ENCODE data around the gene ZKSCAN8. TPM values are rescaled to one million over a fixed set of nuclear protein-coding genes. Genes with fewer than 3 reads are reported as not detected.

ZKSCAN8 gene
- total RNA-seq, 1 donor from 2014 or later = 25.1 TPM

- Mint-ChIP-seq H3K27ac (ENCODE audit: unreplicated experiment) (no peak overlapping the region), H3K4me3 (ENCODE audit: unreplicated experiment) (no peak overlapping the region), H3K27me3 (ENCODE audit: low read depth, unreplicated experiment) (no peaks in the 10 kb centered on the region), H3K9me3 (ENCODE audit: unreplicated experiment) (peaks cover 6% of the 10 kb centered on the region), H3K4me1 (ENCODE audit: low read depth, unreplicated experiment) (peaks cover 4% of the 10 kb centered on the region), H3K36me3 (ENCODE audit: low read depth, unreplicated experiment) (peaks cover 23% of the 10 kb centered on the region)
- Histone ChIP-seq H4K20me1 (ENCODE audit: insufficient read depth, low read length) (no peaks in the 10 kb centered on the region), H3K79me2 (ENCODE audit: insufficient read depth, low read length) (no peaks in the 10 kb centered on the region), H3K9ac (ENCODE audit: low read length) (no peak overlapping the region), H3K27me3 (ENCODE audit: insufficient read depth, low read length) (no peaks in the 10 kb centered on the region), H3K27ac (ENCODE audit: low read depth, low read length) (no peak overlapping the region), H2AFZ (ENCODE audit: low read depth, low read length) (no peak overlapping the region), H3K4me3 (ENCODE audit: insufficient read depth, low read depth, low read length) (no peak overlapping the region), H3K4me2 (ENCODE audit: low read length) (no peak overlapping the region), H3K36me3 (ENCODE audit: insufficient read depth, low read length) (peaks cover 20% of the 10 kb centered on the region), H3K4me1 (ENCODE audit: insufficient read depth, low read length) (no peaks in the 10 kb centered on the region), H3K9me3 (ENCODE audit: insufficient read depth, low read depth, low read length) (peaks cover 13% of the 10 kb centered on the region)
- no peak for DNase-seq (ENCODE audit: low read depth)
- TF ChIP-seq EZH2 (IDR thresholded peaks at IDR 0.05; ENCODE audit: insufficient read depth, low read length) = no peak
- TF ChIP-seq CTCF (IDR thresholded peaks at IDR 0.05; ENCODE audit: insufficient read depth, low read depth, low read length) = no peak
- FAIRE-seq = no peak
Measured at GRCh38 chr6:28111964-28112363, 29.7 kb upstream of the ZKSCAN8 start.

GRCh38 chr6:28115799-28116198, 25.9 kb upstream of the ZKSCAN8 start:
- DNase-seq (ENCODE audit: low read depth) = no peak
- no peak overlapping the region for H3K27ac ChIP-seq (ENCODE audit: low read depth, low read length)
- no peaks in the 10 kb centered on the region for H3K27me3 ChIP-seq (ENCODE audit: insufficient read depth, low read length)
- Mint-ChIP-seq H3K27ac (ENCODE audit: unreplicated experiment) (no peak overlapping the region), H3K4me1 (ENCODE audit: low read depth, unreplicated experiment) (no peaks in the 10 kb centered on the region), H3K36me3 (ENCODE audit: low read depth, unreplicated experiment) (peaks cover 27% of the 10 kb centered on the region), H3K27me3 (ENCODE audit: low read depth, unreplicated experiment) (no peaks in the 10 kb centered on the region), H3K9me3 (ENCODE audit: unreplicated experiment) (peaks cover 6% of the 10 kb centered on the region), H3K4me3 (ENCODE audit: unreplicated experiment) (no peak overlapping the region)
- FAIRE-seq = no peak
- H3K4me1 ChIP-seq (ENCODE audit: insufficient read depth, low read length) = no peaks in the 10 kb centered on the region
- peaks cover 13% of the 10 kb centered on the region for H3K9me3 ChIP-seq (ENCODE audit: insufficient read depth, low read depth, low read length)
- H3K9ac ChIP-seq (ENCODE audit: low read length) = no peak overlapping the region
- H3K36me3 ChIP-seq (ENCODE audit: insufficient read depth, low read length) = peaks cover 43% of the 10 kb centered on the region
- no peaks in the 10 kb centered on the region for H3K79me2 ChIP-seq (ENCODE audit: insufficient read depth, low read length)
- H4K20me1 ChIP-seq (ENCODE audit: insufficient read depth, low read length) = no peaks in the 10 kb centered on the region
- no peak overlapping the region for H3K4me2 ChIP-seq (ENCODE audit: low read length)
- no peak overlapping the region for H2AFZ ChIP-seq (ENCODE audit: low read depth, low read length)
- TF ChIP-seq EZH2 (IDR thresholded peaks at IDR 0.05; ENCODE audit: insufficient read depth, low read length) (no peak), CTCF (IDR thresholded peaks at IDR 0.05; ENCODE audit: insufficient read depth, low read depth, low read length) (no peak)
- H3K4me3 ChIP-seq (ENCODE audit: insufficient read depth, low read depth, low read length) = no peak overlapping the region

GRCh38 chr6:28117386-28118050, 24.2 kb upstream of the ZKSCAN8 start:
- H3K4me3 ChIP-seq (ENCODE audit: insufficient read depth, low read depth, low read length) = no peak overlapping the region
- no peaks in the 10 kb centered on the region for H3K27me3 ChIP-seq (ENCODE audit: insufficient read depth, low read length)
- H2AFZ ChIP-seq (ENCODE audit: low read depth, low read length) = no peak overlapping the region
- no peak overlapping the region for H3K27ac ChIP-seq (ENCODE audit: low read depth, low read length)
- H3K27me3 Mint-ChIP-seq (ENCODE audit: low read depth, unreplicated experiment) = no peaks in the 10 kb centered on the region
- no peak overlapping the region for H3K4me2 ChIP-seq (ENCODE audit: low read length)
- H3K9me3 Mint-ChIP-seq (ENCODE audit: unreplicated experiment) = peaks cover 6% of the 10 kb centered on the region
- peaks cover 13% of the 10 kb centered on the region for H3K9me3 ChIP-seq (ENCODE audit: insufficient read depth, low read depth, low read length)
- H3K79me2 ChIP-seq (ENCODE audit: insufficient read depth, low read length) = no peaks in the 10 kb centered on the region
- DNase-seq (ENCODE audit: low read depth) (no peak), FAIRE-seq (no peak)
- H3K4me1 ChIP-seq (ENCODE audit: insufficient read depth, low read length) = no peaks in the 10 kb centered on the region
- H3K4me1 Mint-ChIP-seq (ENCODE audit: low read depth, unreplicated experiment) = no peaks in the 10 kb centered on the region
- no peak overlapping the region for H3K4me3 Mint-ChIP-seq (ENCODE audit: unreplicated experiment)
- H3K9ac ChIP-seq (ENCODE audit: low read length) = no peak overlapping the region
- TF ChIP-seq CTCF (IDR thresholded peaks at IDR 0.05; ENCODE audit: insufficient read depth, low read depth, low read length) = no peak
- no peak for TF ChIP-seq EZH2 (IDR thresholded peaks at IDR 0.05; ENCODE audit: insufficient read depth, low read length)
- H3K36me3 Mint-ChIP-seq (ENCODE audit: low read depth, unreplicated experiment) = peaks cover 27% of the 10 kb centered on the region
- no peaks in the 10 kb centered on the region for H4K20me1 ChIP-seq (ENCODE audit: insufficient read depth, low read length)
- peaks cover 43% of the 10 kb centered on the region for H3K36me3 ChIP-seq (ENCODE audit: insufficient read depth, low read length)
- no peak overlapping the region for H3K27ac Mint-ChIP-seq (ENCODE audit: unreplicated experiment)
